Esophagus muscularis mucosa (tissue), 4 donors: ENCODE data around the gene LDLRAD1. TPM values are rescaled to one million over a fixed set of nuclear protein-coding genes. Genes with fewer than 3 reads are reported as not detected.
"Not testable (repeated sequence)": the region's sequence is repeated elsewhere in the genome, so short reads cannot be mapped to it uniquely, and the experiment has no call there.

ENCODE experiments used
- DNase-seq: peaks from one replicate; pipeline ENCODE4 v3.0.0-alpha.2; 2017; ENCODE audit errors: extremely low spot score
- H3K27ac ChIP-seq, 4 donors: fragments of 200-600 bp; sonication (generic); replicated peaks in 1 of 4; 1 replicate in 3 of 4; 2 replicates in 1 of 4; pipeline ENCODE4 v1.5.1; 2016 to 2019; ENCODE audit warnings: mild to moderate bottlenecking in 1 of 4
- H3K27me3 ChIP-seq, 4 donors: fragments of 200-600 bp; sonication (generic); one replicate each; pipeline versions ENCODE4 v1.5.1 to v1.6.0; 2016 to 2019
- H3K36me3 ChIP-seq, 4 donors: fragments of 200-600 bp; sonication (generic); one replicate each; pipeline ENCODE4 v1.5.1; 2016 to 2019
- H3K4me1 ChIP-seq, 4 donors: fragments of 200-600 bp; sonication (generic); one replicate each; pipeline ENCODE4 v1.5.1; 2016 to 2019
- H3K4me3 ChIP-seq, 4 donors: fragments of 200-600 bp; sonication (generic); 1 replicate in 2 of 4; 2 replicates in 2 of 4; pipeline ENCODE4 v1.5.1; 2016 to 2019; ENCODE audit warnings: mild to moderate bottlenecking in 4 of 4, moderate library complexity in 1 of 4
- H3K9me3 ChIP-seq, 4 donors: fragments of 200-600 bp; sonication (generic); 1 replicate in 3 of 4; 2 replicates in 1 of 4; pipeline ENCODE4 v1.5.1; 2016 to 2019
- EP300 ChIP-seq: sonication (generic); formaldehyde crosslinking; IDR thresholded peaks from one replicate; pipeline ENCODE4 v1.6.1; 2017; ENCODE audit warnings: antibody characterized with exemption
- POLR2A ChIP-seq: fragments of 450-650 bp; IDR thresholded peaks from one replicate; pipeline ENCODE4 v1.6.1; 2017; ENCODE audit warnings: antibody characterized with exemption, moderate library complexity, mild to moderate bottlenecking, low read depth
- POLR2AphosphoS5 ChIP-seq, 2 donors: sonication (generic); formaldehyde crosslinking; IDR thresholded peaks; one replicate each; pipeline ENCODE4 v1.6.1; 2017; ENCODE audit warnings: antibody characterized with exemption in 2 of 2
- WGBS: methylation state at CpG from one replicate; pipeline ENCODE4 v1.1.5; 2018; 5-methylcytosine and 5-hydroxymethylcytosine counted together
- intact Hi-C: fragments of 100-400 bp; cut with DNase I; formaldehyde crosslinking; loops from one replicate; pipeline ENCODE4 v1.15.1; 2023
- total RNA-seq, 4 donors: library from RNA; depleted of rRNA; stranded (reverse); fragments of >200 nt; gene quantifications; one replicate each; pipeline versions ENCODE4 v1.1.0 to v1.2.1, GENCODE V29; 2016
- TF ChIP-seq, protein P1 (sequence below), 3 experiments: fragments of 200-600 bp in 2 of 3; fragments of 450-650 bp in 1 of 3; sonication (generic) in 2 of 3; IDR thresholded peaks; one replicate each; pipeline ENCODE4 v1.5.1; 2017 to 2019; ENCODE audit warnings: antibody characterized with exemption in 3 of 3, mild to moderate bottlenecking in 2 of 3, moderate library complexity in 1 of 3

The LDLRAD1 gene
- total RNA-seq, 4 donors from 2014 or later, result not detected

DNA sequence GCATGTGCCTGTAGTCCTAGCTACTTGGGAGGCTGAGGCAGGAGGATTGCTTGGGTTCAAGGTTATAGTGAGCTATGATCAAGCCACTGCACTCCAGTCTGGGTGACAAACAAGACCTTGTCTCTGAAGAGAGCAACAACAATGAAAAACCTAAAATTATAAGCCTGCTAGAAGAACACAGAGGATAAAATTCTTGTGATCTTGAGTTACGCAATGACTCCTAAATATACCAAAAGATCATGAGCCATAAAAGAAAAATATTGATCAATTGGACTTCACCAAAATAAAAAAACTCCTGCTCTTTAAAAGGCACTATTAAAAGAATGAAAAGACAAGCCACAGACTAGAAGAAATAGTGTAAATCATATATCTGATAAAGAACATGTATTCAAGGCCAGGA is 22.3 kb downstream of the LDLRAD1 start:
- intact Hi-C loops, result no loop called here

DNA sequence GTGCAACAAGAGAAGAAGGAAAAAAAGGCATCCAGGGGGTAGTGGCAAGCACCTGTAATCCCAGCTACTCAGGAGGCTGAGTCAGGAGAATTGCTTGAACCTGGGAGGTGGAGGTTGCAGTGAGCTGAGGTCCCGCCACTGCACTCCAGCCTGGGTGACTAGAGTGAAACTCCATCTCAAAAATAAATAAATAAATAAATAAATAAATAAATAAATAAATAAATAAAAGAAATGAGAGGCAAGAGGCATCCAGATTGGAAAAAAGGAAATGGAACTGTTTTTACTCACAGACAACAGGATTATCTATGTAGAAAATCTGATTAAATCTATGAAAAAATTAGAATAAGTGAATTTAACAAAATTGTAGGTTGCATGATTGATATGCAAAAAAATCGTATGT is 23.5 kb downstream of the LDLRAD1 start:
- 85% methylated on average over 2 of the region's 2 CpGs for WGBS
- H3K27me3 ChIP-seq, intact Hi-C loops, H3K4me3 ChIP-seq, DNase-seq, H3K9me3 ChIP-seq, H3K4me1 ChIP-seq, H3K27ac ChIP-seq, H3K36me3 ChIP-seq: not testable (repeated sequence)

More for the DNA sequence above, 22.3 kb downstream of the LDLRAD1 start:
- DNase-seq, result no peak
- Histone ChIP-seq H3K27ac (no peak overlapping the region), H3K9me3 (no peaks in the 10 kb centered on the region), H3K27me3 (no peaks in the 10 kb centered on the region), H3K4me3 (no peak overlapping the region), H3K36me3 (no peaks in the 10 kb centered on the region), H3K4me1 (no peaks in the 10 kb centered on the region)
- no peak for TF ChIP-seq POLR2AphosphoS5 (IDR thresholded peaks at IDR 0.05)
- no peak for TF ChIP-seq POLR2A
- no peak for TF ChIP-seq EP300
- TF ChIP-seq, protein P1, sequence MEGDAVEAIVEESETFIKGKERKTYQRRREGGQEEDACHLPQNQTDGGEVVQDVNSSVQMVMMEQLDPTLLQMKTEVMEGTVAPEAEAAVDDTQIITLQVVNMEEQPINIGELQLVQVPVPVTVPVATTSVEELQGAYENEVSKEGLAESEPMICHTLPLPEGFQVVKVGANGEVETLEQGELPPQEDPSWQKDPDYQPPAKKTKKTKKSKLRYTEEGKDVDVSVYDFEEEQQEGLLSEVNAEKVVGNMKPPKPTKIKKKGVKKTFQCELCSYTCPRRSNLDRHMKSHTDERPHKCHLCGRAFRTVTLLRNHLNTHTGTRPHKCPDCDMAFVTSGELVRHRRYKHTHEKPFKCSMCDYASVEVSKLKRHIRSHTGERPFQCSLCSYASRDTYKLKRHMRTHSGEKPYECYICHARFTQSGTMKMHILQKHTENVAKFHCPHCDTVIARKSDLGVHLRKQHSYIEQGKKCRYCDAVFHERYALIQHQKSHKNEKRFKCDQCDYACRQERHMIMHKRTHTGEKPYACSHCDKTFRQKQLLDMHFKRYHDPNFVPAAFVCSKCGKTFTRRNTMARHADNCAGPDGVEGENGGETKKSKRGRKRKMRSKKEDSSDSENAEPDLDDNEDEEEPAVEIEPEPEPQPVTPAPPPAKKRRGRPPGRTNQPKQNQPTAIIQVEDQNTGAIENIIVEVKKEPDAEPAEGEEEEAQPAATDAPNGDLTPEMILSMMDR (IDR thresholded peaks at IDR 0.05), result no peak
- 97% methylated on average over 1 of the region's 1 CpG for WGBS

DNA sequence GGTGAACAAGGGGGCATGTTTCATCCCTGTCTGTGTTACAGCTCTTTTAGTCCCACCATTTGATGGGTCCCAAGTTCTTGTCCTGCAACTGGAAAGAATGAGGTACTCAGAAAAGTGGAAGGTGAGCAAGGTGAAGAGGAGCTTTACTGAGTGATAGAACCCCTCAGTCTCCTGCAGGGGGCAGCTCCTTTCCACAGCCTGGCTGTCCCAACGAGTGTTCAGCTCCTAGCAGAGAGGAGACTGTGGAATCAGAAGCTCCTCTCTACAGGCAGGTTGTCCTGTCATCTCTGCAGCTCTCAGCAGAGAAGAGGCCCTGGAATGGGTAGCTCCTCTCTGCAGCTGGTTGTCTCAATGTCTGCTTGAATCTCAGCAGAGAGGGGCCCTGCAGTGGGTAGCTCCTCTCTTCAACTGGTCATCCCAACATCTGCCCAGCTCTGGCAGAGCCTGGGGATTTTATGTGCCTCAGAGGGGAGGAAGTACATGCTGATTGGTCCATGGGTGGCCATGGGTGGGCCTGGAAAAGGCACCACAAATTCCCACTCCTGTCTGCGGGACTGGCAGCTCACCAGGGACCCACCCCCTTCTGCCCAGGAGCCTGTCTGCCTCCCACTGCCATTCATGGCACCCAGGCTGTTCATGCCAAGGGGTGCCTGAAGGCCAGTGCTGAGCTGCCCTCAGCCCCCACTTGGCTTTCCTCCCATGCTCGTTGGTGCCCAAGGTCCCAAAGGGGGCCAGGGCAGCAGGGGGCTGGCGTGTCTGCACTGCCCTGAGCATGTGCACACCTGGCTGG is 25.7 kb downstream of the LDLRAD1 start:
- TF ChIP-seq, protein P1 (IDR thresholded peaks at IDR 0.05), result peak in 1 of 3 experiments; percentile 27
- no peak for TF ChIP-seq EP300
- peak; percentile 11 for TF ChIP-seq POLR2A
- H3K36me3 ChIP-seq, result no peaks in the 10 kb centered on the region
- H3K27me3 ChIP-seq, result no peaks in the 10 kb centered on the region
- intact Hi-C loops, result no loop called here
- no peaks in the 10 kb centered on the region for H3K9me3 ChIP-seq
- no peak overlapping the region for H3K27ac ChIP-seq
- DNase-seq, result no peak
- 65% methylated on average over 4 of the region's 4 CpGs for WGBS
- no peaks in the 10 kb centered on the region for H3K4me1 ChIP-seq
- no peak overlapping the region for H3K4me3 ChIP-seq

DNA sequence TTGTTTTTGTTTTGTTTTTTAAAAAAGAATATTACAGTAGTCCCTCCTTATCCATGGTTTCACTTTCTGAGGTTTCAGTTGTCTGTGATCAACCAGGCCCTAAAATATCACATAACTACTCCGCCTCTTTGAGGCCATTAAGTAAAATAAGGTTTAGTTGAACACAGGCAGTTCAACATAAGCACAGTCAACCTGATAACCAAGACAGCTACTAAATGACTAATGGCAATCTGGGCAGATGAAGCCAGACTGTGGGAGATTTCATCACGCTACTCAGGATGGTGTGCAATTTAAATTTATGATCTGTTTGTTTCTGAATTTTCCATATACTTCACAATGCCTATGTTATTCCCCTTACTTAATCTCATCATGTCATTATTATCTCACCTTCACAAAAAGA is 30.1 kb downstream of the LDLRAD1 start:
- intact Hi-C loops, result no loop called here
- H3K36me3 ChIP-seq, result no peaks in the 10 kb centered on the region
- TF ChIP-seq POLR2AphosphoS5 (IDR thresholded peaks at IDR 0.05), result no peak
- TF ChIP-seq, protein P1 (IDR thresholded peaks at IDR 0.05), result no peak
- TF ChIP-seq EP300, result no peak
- no peak for TF ChIP-seq POLR2A
- no peak overlapping the region for H3K4me3 ChIP-seq
- H3K27me3 ChIP-seq, result no peaks in the 10 kb centered on the region
- WGBS, result 91% methylated on average over 2 of the region's 2 CpGs
- H3K9me3 ChIP-seq, result no peaks in the 10 kb centered on the region
- no peak overlapping the region for H3K27ac ChIP-seq
- H3K4me1 ChIP-seq, result peaks cover 0 to 5% (median 4%) of the 10 kb centered on the region in 4 donors
- no peak for DNase-seq

DNA sequence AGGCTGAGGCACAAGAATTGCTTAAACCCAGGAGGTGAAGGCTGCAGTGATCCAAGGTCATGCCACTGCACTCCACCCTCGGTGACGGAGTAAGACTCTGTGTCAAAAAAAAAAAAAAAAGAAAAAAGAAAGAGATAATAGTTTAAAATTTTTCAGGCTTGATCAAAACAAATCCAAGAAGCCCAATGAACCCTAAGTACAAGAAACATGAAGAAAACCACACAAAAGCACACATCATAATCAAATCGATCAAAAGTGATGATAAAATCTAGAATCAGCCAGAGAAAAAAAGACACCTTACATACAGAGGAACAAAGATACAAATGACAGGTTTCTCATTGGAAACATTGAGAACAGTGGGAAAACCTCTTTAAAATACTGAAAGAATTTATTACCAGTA is 31.5 kb downstream of the LDLRAD1 start:
- Histone ChIP-seq H3K9me3 (no peaks in the 10 kb centered on the region), H3K27ac (no peak overlapping the region), H3K4me3 (no peak overlapping the region), H3K27me3 (no peaks in the 10 kb centered on the region), H3K4me1 (peaks cover 0 to 19% (median 18%) of the 10 kb centered on the region in 4 donors), H3K36me3 (no peaks in the 10 kb centered on the region)
- intact Hi-C loops, result no loop called here
- WGBS, result over 99% methylated on average over 3 of the region's 3 CpGs
- TF ChIP-seq, protein P1 (IDR thresholded peaks at IDR 0.05), result no peak
- no peak for TF ChIP-seq POLR2A
- TF ChIP-seq EP300, result no peak
- TF ChIP-seq POLR2AphosphoS5 (IDR thresholded peaks at IDR 0.05), result no peak
- DNase-seq, result no peak
